Ammon's horn (tissue), 1 donor: ENCODE results near the gene TTC12.

Experiments
- DNase-seq: peaks from one replicate; pipeline ENCODE4 v3.0.0-alpha.2; 2016; ENCODE audit warnings: low spot score

TTC12 gene

DNA sequence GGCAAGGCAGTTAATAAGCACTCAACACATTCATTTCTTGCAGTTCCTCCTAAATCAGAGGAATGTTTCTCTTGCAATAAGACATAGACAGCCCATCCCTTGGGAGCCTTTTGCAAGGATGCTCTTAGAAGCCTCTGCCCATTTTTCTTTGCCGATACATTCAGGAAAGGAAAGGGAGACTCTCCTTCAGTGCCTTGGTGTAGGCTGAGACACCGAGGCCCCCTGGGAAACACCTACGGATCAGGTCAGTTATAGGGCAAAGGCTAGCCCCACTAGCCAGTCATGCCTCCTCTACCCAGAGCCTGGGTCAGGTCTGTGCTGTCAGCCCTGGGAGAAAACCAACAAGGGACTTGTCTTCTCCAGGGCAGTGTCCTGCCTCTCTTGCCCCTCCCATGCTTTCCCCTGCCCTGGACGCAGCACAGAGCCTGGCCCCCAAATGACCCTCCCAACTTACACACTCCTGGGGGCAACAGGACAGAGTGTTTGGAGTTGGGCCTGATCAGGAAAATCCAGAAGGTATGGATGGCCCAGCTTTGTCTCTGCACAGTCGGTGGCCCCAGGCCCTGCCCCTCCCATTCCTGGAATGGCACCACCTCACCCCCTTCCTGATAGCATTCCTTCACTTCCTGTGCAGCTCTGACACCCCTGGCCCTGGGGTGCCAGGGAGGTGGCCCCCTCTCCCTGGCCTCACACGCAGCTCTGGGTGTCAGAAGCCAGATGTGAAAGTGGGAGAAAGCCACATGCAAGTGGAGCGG, 91.5 kb downstream of the TTC12 start:
- DNase-seq = no peak

GRCh38 chr11:113407163-113407562, 92.8 kb downstream of the TTC12 start:
- DNase-seq = no peak

DNA sequence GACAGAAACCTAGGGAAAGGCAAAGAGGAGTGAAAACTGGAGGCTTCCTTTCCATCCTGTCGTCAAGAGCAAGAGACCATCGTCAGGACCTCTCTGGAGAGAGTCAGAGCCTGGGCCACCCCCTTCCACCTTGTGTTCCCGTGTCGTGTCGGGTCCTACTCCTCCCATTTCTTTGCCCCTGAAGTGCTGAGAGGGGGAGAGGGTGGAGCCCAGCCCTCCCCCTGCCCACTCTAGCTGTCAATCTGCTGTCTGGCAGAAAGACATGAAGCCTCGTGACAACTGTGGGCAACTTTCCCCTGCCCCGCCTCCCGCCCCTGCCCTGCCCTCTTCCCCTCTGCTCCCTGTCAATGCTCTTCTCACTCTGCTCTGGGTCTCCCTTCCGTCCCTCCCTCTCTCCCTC, 93.8 kb downstream of the TTC12 start:
- no peak for DNase-seq

DNA sequence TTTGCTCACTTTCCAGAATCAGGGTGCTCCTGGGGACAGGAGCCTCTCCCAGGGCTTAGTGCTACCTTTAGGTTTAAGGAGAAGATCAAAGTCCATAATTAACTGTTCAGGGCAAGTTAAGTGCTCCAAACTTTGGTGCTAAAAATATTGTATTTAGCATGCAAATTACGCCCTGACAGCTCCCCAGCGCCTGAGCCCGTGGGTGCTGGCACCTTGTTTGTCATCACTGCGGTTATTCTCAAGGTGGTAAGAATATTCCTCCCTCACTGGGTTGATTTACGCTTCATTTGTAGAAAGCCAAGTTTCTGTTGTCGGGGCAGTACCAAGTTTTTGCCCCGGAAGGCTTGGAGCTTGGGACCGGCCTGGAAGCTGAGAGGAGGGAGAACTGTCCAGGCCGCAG, 94.5 kb downstream of the TTC12 start:
- DNase-seq = no peak

DNA sequence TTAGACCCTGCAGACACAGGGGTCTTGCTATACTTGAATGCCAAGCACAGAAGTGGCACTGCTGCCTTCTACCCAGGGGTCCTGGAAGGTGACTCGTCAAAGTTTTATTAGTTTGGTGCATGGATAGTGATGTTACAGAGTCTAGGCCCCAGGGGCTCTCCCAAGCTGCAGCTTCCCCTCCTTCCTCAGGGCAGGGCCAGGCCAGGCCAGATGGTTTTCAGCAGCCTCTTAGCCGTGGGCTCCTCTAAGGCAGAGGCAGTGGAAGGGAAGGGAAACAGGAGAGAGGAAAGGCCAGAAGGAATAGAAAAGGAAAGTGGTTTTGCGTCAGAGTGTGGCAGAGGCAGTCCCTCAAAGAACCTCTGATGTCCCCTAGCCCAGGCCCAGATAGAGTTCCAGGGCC, 95.1 kb downstream of the TTC12 start:
- no peak for DNase-seq

- DNase-seq = no peak
These were observed 96.2 kb downstream of the TTC12 start for GRCh38 chr11:113410414-113411135.

DNA sequence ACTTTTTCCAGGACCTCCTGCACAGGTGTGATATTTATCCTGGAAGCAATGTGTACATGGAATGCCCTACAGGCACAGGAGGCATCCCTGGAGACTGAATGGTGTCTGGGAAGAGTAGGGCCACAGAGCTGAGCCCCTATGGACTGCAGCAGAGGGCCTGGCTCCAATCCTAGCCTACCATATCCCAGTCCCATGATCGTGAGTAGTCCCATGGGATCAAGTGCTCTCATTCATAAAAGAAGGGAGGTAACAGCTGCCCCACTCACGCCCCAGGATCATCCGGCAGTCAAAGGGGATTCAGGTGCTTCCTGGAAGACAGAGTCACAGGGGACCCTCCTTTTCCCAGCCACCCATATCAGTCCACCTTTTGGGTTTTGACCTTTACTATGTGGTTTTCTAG, 97.2 kb downstream of the TTC12 start:
- DNase-seq = no peak

DNA sequence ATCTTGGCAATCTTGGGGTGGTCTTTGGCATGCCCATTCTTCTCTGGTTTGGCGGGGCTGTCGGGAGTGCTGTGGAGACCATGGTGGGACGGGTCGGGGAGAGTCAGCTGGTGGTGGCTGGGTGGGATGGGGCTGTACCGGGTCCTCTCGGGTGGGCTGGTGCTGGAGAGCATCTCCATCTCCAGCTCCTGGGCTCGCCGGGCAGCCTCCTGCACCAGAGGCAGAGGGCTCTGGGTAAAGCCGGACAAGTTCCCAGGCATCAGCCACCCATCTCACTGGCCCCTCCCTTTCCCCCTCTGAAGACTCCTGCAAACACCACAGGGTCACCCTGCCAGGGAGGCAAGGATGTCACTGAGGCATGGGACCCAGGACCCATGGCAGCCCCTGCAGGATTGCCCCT, 98.3 kb downstream of the TTC12 start:
- no peak for DNase-seq

GRCh38 chr11:113415343-113415742, 101.0 kb downstream of the TTC12 start:
- DNase-seq = no peak
